Testis (tissue), 3 donors: ENCODE results near the gene TMEM106B. TPM values are rescaled to one million over a fixed set of nuclear protein-coding genes. Genes with fewer than 3 reads are reported as not detected.

Experiments
- DNase-seq: peaks from one replicate; pipeline ENCODE4 v3.0.0-alpha.2; 2019
- H3K27ac ChIP-seq, 2 donors: fragments of 200-600 bp; sonication (generic); one replicate each; pipeline ENCODE4 v1.5.1; 2019
- H3K27me3 ChIP-seq: fragments of 200-600 bp; sonication (generic); one replicate; pipeline ENCODE4 v1.5.1; 2019
- H3K36me3 ChIP-seq: fragments of 200-600 bp; sonication (generic); one replicate; pipeline ENCODE4 v1.5.1; 2017; ENCODE audit warnings: low read depth; ENCODE audit errors: missing control alignments
- H3K4me1 ChIP-seq: fragments of 200-600 bp; sonication (generic); one replicate; pipeline ENCODE4 v1.5.1; 2019
- H3K4me3 ChIP-seq, 2 donors: fragments of 200-600 bp; sonication (generic); one replicate each; pipeline ENCODE4 v1.5.1; 2017 to 2019
- H3K9me3 ChIP-seq: fragments of 200-600 bp; sonication (generic); one replicate; pipeline ENCODE4 v1.5.1; 2017
- POLR2A ChIP-seq: fragments of 450-650 bp; IDR thresholded peaks from one replicate; pipeline ENCODE4 v1.6.1; 2017; ENCODE audit warnings: antibody characterized with exemption, mild to moderate bottlenecking, moderate library complexity
- WGBS, 2 donors: methylation state at CpG; one replicate each; pipeline ENCODE4 v1.1.5; 2018; 5-methylcytosine and 5-hydroxymethylcytosine counted together
- intact Hi-C: fragments of 100-400 bp; cut with DNase I; formaldehyde crosslinking; loops from one replicate; pipeline ENCODE4 v1.15.1; 2023; ENCODE audit warnings: low total_unique reads
- polyA plus RNA-seq: library from polyadenylated mRNA; stranded (reverse); fragments of 350-450 nt; fragmentation: Illumina TruSeq; extraction: RNeasy Lipid Tissue Mini Kit (QIAGEN cat#74804); gene quantifications from one replicate; pipeline ENCODE4 v1.2.3, GENCODE V29; 2014; ENCODE audit warnings: low read depth, low replicate concordance; ENCODE audit not compliant: insufficient read depth
- total RNA-seq, 2 donors: library from RNA; depleted of rRNA; stranded (reverse); fragments of >200 nt; gene quantifications; one replicate each; pipeline ENCODE4 v1.2.3, GENCODE V29; 2016
- TF ChIP-seq, protein P1 (sequence below), 3 experiments: fragments of 450-650 bp in 2 of 3; fragments of 200-600 bp in 1 of 3; sonication (generic) in 1 of 3; IDR thresholded peaks; one replicate each; pipeline ENCODE4 v1.5.1; 2016 to 2019; ENCODE audit warnings: antibody characterized with exemption in 3 of 3, mild to moderate bottlenecking in 2 of 3, moderate library complexity in 1 of 3

Gene TMEM106B
- total and polyA plus RNA-seq, 3 donors from 2014 or later, result 24.7 to 63.6 (median 49.4) TPM

DNA sequence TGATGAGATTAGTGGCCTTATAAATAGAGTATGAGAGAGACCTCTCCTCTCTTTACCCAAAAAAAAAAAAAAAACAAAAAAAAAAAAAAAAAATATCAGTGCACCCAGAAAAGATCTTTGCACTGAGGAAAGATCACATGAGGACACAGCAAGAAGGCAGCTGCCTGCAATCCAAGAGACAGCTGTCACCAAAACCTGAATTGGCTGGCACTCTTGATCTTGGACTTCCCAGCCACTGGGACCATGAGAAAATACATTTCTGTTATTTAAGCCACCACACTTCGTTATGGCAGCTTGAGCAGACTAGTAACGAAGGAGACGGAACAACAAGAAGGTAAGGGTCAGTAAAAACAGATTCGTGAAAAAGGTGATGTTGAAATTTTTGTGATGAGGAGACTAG, 47.0 kb downstream of the TMEM106B start:
- no peaks in the 10 kb centered on the region for H3K36me3 ChIP-seq
- 92 to 93% methylated on average over 4 of the region's 4 CpGs for WGBS, 2 donors
- no peak for TF ChIP-seq POLR2A
- TF ChIP-seq, protein P1, sequence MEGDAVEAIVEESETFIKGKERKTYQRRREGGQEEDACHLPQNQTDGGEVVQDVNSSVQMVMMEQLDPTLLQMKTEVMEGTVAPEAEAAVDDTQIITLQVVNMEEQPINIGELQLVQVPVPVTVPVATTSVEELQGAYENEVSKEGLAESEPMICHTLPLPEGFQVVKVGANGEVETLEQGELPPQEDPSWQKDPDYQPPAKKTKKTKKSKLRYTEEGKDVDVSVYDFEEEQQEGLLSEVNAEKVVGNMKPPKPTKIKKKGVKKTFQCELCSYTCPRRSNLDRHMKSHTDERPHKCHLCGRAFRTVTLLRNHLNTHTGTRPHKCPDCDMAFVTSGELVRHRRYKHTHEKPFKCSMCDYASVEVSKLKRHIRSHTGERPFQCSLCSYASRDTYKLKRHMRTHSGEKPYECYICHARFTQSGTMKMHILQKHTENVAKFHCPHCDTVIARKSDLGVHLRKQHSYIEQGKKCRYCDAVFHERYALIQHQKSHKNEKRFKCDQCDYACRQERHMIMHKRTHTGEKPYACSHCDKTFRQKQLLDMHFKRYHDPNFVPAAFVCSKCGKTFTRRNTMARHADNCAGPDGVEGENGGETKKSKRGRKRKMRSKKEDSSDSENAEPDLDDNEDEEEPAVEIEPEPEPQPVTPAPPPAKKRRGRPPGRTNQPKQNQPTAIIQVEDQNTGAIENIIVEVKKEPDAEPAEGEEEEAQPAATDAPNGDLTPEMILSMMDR (IDR thresholded peaks at IDR 0.05), result no peak

DNA sequence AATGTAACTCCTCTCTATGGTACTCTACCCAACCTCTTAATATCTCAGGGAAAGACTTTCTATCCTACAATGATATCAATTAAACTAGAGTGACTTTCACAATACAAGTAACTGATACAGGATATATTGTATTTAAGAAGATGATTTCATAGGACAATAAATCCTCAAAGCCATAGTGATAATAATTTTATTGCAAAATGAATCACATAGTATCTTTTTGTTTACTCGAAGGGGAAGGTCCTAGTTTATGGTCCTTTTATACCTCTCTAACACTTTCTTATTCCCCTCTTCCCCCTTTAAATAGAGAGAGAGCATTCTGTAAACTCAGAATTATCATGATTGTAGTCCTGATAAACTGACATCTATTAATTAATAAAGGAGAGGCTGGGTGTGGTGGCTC, 56.4 kb downstream of the TMEM106B start:
- no peak for DNase-seq
- H3K27me3 ChIP-seq, result no peaks in the 10 kb centered on the region
- no peak overlapping the region for H3K4me3 ChIP-seq
- TF ChIP-seq POLR2A, result no peak
- TF ChIP-seq, protein P1 (IDR thresholded peaks at IDR 0.05), result no peak
- no peaks in the 10 kb centered on the region for H3K9me3 ChIP-seq
- intact Hi-C loops, result no loop called here
- WGBS, 2 donors, result 61 to 86% methylated on average over 1 of the region's 1 CpG
- H3K36me3 ChIP-seq, result no peaks in the 10 kb centered on the region
- H3K27ac ChIP-seq, result no peak overlapping the region
- H3K4me1 ChIP-seq, result no peaks in the 10 kb centered on the region

More for the DNA sequence above, 47.0 kb downstream of the TMEM106B start:
- Histone ChIP-seq H3K27ac (no peak overlapping the region), H3K4me3 (no peak overlapping the region), H3K27me3 (no peaks in the 10 kb centered on the region), H3K9me3 (no peaks in the 10 kb centered on the region), H3K4me1 (no peaks in the 10 kb centered on the region)
- no peak for DNase-seq
- intact Hi-C loops, result no loop called here

DNA sequence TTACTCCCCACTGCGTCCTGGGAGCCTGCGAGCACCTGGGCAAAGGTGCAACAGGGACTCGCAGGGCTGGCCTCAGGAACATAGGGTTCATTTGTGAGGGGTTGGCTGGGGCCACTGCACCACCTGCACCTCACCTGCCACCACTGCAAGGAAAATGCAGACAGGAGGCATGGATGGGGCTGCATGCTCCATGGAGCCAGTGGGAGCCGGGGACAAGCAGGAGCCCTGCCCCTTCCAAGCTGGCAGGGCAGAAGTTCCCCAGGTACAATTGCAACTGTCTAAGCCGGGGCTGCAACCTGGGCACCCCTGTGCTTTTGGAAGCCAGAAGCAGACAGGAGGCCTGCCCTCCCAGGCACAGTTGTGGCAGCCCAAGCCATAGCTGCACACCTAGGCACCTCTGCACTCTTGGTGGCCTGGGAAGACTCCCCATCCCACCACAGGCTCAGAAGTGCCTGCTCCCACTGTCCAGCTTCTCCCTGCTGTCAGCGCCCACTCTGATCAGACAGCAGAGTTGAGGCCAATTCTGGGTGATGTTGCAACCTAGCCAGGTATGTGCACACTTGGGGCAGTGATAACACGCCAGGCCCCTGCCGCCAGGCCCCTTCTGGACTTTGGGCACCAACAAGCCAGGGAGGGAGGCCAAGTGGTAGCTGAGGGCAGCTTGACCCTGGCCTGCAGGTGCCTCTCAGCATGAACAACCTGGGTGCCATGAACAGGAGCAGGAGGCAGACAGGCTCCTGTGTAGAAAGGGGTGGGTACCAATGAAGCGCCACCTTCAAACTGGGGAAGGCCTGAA, 58.2 kb downstream of the TMEM106B start:
- WGBS, 2 donors, result 93 to 94% methylated on average over 3 to 9 of the region's 9 CpGs
- no peak for TF ChIP-seq POLR2A
- TF ChIP-seq, protein P1 (IDR thresholded peaks at IDR 0.05), result no peak
- Histone ChIP-seq H3K4me3 (no peak overlapping the region), H3K4me1 (no peaks in the 10 kb centered on the region), H3K27ac (no peak overlapping the region), H3K9me3 (no peaks in the 10 kb centered on the region), H3K36me3 (no peaks in the 10 kb centered on the region), H3K27me3 (no peaks in the 10 kb centered on the region)
- no peak for DNase-seq
- intact Hi-C loops, result no loop called here

DNA sequence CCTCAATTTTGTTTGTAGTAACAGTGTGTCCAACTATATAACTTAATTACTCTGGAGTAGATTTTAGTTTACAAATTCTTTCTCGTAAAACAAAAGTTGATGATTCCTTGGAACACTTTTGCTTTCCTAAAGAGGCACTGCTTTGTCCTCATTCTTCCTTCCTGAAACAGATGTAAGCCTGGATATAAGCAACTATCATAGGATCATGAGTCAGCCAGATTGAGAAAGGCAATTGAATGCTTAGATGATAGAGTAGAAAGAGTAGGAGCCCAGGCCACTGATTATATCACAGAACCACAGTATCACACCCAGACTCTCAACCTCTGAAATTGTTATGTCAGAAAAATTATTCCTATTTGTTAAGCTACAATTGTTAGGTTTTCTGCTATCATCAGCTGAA, 69.9 kb downstream of the TMEM106B start:
- H3K9me3 ChIP-seq, result no peaks in the 10 kb centered on the region
- no peaks in the 10 kb centered on the region for H3K27me3 ChIP-seq
- no peak for DNase-seq
- 70 to 73% methylated on average over 1 of the region's 1 CpG for WGBS, 2 donors
- H3K4me1 ChIP-seq, result no peaks in the 10 kb centered on the region
- H3K27ac ChIP-seq, result no peak overlapping the region
- intact Hi-C loops, result no loop called here
- H3K4me3 ChIP-seq, result no peak overlapping the region
- TF ChIP-seq, protein P1 (IDR thresholded peaks at IDR 0.05), result no peak
- no peak for TF ChIP-seq POLR2A
- H3K36me3 ChIP-seq, result no peaks in the 10 kb centered on the region

DNA sequence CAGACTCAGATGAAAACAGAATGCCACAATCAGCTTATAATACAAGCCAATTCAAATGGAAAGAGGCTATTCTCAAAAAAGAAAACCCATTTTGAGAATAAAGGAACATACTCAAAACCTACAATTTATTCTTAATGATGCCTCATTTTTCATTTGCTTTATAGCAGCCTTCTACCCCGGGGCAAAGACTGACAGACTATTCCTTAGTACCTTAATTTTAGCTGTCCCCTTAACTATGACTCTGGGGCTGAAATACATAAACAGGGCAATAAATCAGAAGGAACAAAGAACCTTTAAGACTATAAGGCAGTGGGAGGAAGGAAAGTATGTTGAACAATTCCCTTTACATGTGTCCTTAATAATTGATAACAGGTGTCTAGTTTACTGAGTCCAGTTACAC, 76.8 kb downstream of the TMEM106B start:
- H3K36me3 ChIP-seq, result no peaks in the 10 kb centered on the region
- no peak overlapping the region for H3K27ac ChIP-seq
- H3K4me3 ChIP-seq, result no peak overlapping the region
- H3K4me1 ChIP-seq, result no peaks in the 10 kb centered on the region
- 33 to 58% methylated on average over 1 of the region's 1 CpG for WGBS, 2 donors
- no peaks in the 10 kb centered on the region for H3K27me3 ChIP-seq
- no peaks in the 10 kb centered on the region for H3K9me3 ChIP-seq
- no peak for TF ChIP-seq POLR2A
- TF ChIP-seq, protein P1 (IDR thresholded peaks at IDR 0.05), result no peak
- DNase-seq, result no peak
- intact Hi-C loops, result no loop called here
